H1 (cell line): Measurements from ENCODE around the gene ANKS1B.

Experiments used
- CHD1 ChIP-seq: IDR thresholded peaks from 2 replicates; pipeline ENCODE4 v1.6.1; 2012; ENCODE audit warnings: low read depth, low read length, improper control_type of control experiment
- CTCF ChIP-seq, 3 experiments: IDR thresholded peaks; 1 replicate in 2 of 3; 2 replicates in 1 of 3; pipeline versions ENCODE4 v1.5.1 to v1.6.1; 2011; ENCODE audit warnings: low read length in 3 of 3, mild to moderate bottlenecking in 3 of 3, inconsistent platforms in 2 of 3, low read depth in 1 of 3, moderate library complexity in 1 of 3; ENCODE audit not compliant: insufficient read depth in 1 of 3; ENCODE audit errors: control extremely low read depth in 1 of 3
- POLR2A ChIP-seq, 2 experiments: IDR thresholded peaks; 1 replicate in 1 of 2; 2 replicates in 1 of 2; pipeline ENCODE4 v1.6.1; 2011; ENCODE audit warnings: low read depth in 2 of 2, low read length in 2 of 2, mild to moderate bottlenecking in 2 of 2; ENCODE audit errors: control extremely low read depth in 1 of 2
- POLR2AphosphoS5 ChIP-seq: IDR thresholded peaks from 2 replicates; pipeline ENCODE4 v1.6.1; 2011; ENCODE audit warnings: low read depth, low read length

DNA sequence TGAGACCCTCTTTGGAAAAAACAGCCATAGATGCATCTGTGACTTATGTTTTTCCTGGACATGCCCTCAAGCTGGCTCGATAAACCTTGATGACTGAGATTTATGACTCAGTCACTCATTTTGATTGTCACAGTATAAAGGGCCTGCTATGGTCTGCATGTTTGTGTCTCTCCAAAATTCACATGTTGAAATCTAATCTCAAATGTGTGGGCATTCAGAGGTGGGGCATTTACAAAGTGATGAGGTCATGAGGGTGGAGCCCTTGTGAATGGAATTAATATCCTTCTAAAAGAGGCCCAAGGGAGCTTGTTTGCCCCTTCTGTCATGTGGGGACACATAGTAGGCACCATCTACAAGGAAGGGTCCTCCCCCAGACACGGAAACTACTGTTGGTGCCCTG is 966.8 kb downstream of the ANKS1B start:
- TF ChIP-seq POLR2AphosphoS5 = no peak
- no peak for TF ChIP-seq POLR2A (IDR thresholded peaks at IDR 0.05; ENCODE audit: control extremely low read depth in 1 of 2, low read depth in 2 of 2, low read length in 2 of 2)
- TF ChIP-seq CTCF (IDR thresholded peaks at IDR 0.05; ENCODE audit: control extremely low read depth in 1 of 3, insufficient read depth in 1 of 3, low read depth in 1 of 3, low read length in 3 of 3) = no peak
- no peak for TF ChIP-seq CHD1
